Coronary artery (tissue), 2 donors: ENCODE results near the gene RALGPS1.

Experiments used
- DNase-seq: peaks from one replicate; pipeline ENCODE4 v3.0.0-alpha.2; 2017; ENCODE audit warnings: low spot score
- H3K27ac ChIP-seq, 2 donors: fragments of 200-600 bp; sonication (generic); one replicate each; pipeline ENCODE4 v1.5.1; 2016 to 2019
- H3K4me3 ChIP-seq: fragments of 200-600 bp; sonication (generic); 2 replicates; pipeline ENCODE4 v1.5.1; 2016; ENCODE audit warnings: mild to moderate bottlenecking, moderate library complexity
- TF ChIP-seq, protein P1 (sequence below): fragments of 200-600 bp; sonication (generic); IDR thresholded peaks from one replicate; pipeline ENCODE4 v1.5.1; 2019; ENCODE audit warnings: antibody characterized with exemption

Gene RALGPS1

DNA sequence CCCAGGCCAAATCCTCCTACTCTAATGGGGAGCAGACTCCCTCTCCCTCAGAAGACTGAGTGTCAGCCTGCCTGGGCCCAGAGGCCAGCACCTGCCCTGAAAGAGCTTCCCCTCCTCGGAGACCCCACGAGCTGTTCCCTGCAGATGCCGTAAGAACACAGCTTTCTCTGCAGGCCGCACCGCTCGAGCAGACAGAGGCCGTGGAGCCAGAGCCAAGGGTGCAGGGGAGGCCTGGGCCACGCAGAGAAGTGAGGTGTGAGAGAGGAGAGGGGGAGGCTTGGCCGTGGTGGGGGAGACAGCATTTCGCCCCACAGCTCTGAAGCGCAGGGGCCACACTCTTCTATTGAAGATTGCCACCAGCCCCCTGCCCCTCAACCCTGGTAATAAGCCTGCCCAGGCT, 287.1 kb downstream of the RALGPS1 start:
- no peak for DNase-seq
- H3K4me3 ChIP-seq: no peak overlapping the region
- TF ChIP-seq, protein P1, sequence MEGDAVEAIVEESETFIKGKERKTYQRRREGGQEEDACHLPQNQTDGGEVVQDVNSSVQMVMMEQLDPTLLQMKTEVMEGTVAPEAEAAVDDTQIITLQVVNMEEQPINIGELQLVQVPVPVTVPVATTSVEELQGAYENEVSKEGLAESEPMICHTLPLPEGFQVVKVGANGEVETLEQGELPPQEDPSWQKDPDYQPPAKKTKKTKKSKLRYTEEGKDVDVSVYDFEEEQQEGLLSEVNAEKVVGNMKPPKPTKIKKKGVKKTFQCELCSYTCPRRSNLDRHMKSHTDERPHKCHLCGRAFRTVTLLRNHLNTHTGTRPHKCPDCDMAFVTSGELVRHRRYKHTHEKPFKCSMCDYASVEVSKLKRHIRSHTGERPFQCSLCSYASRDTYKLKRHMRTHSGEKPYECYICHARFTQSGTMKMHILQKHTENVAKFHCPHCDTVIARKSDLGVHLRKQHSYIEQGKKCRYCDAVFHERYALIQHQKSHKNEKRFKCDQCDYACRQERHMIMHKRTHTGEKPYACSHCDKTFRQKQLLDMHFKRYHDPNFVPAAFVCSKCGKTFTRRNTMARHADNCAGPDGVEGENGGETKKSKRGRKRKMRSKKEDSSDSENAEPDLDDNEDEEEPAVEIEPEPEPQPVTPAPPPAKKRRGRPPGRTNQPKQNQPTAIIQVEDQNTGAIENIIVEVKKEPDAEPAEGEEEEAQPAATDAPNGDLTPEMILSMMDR: no peak
- no peak overlapping the region for H3K27ac ChIP-seq

DNA sequence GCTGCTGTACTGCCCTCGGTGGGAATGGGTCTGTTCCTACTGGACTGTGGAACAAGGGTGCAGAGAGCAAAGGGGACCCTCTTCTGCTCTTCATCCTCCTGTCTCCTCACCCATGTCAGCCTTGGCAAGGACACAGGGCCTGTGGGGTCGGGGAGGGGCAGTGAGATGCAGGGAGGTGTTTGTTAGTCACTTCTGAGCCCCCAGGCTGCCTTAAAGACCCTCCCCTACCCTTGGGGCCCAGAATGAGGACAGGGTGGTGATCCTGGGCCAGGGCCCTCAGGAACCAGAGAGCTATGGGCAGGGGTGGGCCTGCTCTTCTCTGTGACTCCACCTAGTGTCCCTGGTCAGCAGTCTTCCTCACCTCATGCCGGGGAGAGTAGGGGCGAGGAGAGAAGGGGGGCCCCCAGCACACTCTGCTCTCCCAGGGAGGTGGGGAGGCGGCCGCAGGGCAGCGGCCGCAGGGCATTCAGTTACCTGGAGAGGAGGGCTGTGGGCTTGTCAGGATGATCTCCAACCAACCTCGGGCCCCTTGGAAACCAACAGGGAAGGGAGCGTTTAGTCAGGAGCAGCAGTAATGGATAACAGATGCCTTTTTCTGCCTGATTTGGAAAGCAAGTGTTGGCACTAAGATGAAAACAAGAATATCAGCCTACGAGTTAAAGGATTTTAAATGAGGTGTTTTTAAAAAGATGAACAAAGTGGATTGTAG, 288.0 kb downstream of the RALGPS1 start:
- H3K4me3 ChIP-seq: no peak overlapping the region
- H3K27ac ChIP-seq: no peak overlapping the region
- DNase-seq: no peak
- TF ChIP-seq, protein P1: no peak

DNA sequence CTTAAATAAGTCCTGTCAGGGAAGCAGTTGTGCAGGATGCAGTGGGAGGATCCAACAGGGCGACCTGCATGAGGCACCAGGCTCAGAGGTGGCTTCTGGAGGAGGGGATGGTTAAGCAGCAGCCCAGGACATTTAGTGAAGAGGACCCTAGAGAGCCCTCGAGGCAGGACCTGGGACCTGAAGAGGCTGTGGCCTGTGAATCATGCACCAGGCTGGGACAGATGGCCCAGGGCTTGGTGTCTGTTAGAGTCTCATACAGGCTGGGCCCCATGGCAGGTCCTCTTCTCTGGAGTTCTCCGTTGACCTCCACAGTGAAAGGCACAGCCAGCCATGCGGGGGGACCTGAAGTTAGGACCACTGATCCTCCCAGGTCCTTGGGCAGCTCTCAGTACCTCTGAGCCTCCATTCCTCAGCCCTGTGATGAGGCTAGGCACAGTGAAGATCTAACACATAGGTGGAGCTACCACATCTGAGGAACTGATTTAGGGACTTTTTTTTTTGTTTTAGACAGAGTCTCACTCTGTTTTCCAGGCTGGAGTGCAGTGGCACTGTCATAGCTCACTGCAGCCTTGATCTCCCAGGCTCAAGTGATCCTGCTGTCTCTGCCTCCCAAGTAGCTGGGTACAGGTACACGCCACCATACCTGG, 289.2 kb downstream of the RALGPS1 start:
- Histone ChIP-seq H3K4me3 (no peak overlapping the region), H3K27ac (no peak overlapping the region)
- DNase-seq: no peak
- TF ChIP-seq, protein P1: no peak

DNA sequence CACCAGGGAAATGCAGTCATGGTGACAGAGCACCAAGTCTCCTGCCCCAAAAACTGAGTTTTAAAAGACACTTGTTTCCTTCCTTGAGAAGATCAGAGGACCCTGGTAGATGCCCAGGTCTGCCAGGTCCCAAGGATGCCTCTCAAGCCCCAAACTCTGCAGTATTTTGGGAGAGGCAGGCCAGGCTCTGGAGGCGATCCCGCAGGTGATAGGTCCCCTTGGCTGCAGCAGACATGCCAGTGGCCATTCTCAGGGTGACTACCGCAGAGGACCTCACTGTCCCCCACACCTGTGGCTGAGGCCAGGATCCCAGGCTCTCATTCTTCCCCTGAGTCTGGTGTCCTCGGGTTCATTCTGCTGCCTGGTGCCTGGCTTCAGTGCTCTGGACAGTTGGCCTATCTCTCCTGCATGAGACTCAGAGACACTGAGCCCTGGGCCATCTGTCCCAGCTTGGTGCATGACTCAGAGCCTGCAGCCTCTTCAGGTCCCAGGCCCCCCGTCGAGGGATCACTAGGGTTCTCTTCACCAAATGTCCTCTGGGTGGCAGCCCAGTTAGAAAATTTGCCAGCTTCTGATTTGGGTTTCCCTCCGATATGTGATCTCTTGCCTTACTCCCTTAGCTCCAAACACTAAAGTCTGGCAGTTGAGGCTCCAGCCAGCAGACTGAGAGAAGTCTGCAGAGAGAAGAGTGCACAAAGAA, 290.3 kb downstream of the RALGPS1 start:
- H3K27ac ChIP-seq: no peak overlapping the region
- no peak overlapping the region for H3K4me3 ChIP-seq
- TF ChIP-seq, protein P1: no peak
- no peak for DNase-seq

DNA sequence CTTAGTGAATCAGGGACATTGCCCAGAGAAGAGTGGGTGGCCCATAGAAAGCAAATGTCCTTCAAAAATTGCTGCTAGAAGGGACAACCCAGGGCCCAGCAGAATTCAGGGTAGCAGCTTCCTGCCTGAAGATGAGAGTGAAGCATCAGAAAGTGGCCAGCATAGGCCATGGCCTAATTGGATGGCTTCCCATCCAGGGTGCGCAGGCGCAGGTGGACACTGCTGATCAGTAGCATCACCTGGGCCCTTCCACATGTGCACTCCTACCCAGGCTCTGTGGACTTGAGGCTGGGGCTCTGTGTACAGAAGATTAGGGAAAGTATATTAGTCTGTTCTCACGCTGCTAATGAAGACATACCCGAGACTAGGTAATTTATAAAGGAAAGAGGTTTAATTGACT, 291.4 kb downstream of the RALGPS1 start:
- no peak for DNase-seq
- Histone ChIP-seq H3K4me3 (no peak overlapping the region), H3K27ac (no peak overlapping the region)
- TF ChIP-seq, protein P1: no peak

DNA sequence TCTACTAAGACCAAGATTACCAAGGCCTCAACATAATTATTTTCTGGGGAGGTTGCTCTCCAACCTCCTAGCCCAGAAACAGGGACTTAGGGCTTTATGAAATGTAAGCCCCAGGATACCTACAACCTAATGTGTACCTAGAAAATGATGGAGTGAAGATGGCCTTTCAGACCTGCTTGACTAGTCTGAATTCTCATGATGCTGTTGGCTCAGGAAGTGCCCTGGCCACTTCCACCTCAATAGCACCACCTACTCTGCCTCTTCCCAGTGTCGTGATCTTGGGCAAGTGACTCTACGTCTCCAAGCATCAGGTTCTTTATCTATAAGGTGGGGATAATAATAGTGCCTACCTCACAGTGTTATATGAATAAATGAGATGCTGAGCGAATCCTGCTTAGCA, 292.1 kb downstream of the RALGPS1 start:
- TF ChIP-seq, protein P1: no peak
- DNase-seq: no peak
- H3K27ac ChIP-seq: no peak overlapping the region
- no peak overlapping the region for H3K4me3 ChIP-seq
